GM12874 (cell line): ENCODE results near the gene ADORA3.

ENCODE experiments used
- CTCF ChIP-seq: IDR thresholded peaks from 2 replicates; pipeline ENCODE4 v1.5.1; 2011; ENCODE audit warnings: low read depth, mild to moderate bottlenecking, control low read depth, low read length, moderate library complexity; ENCODE audit not compliant: insufficient read depth

ADORA3 gene

GRCh38 chr1:111471538-111471937 is 31.9 kb downstream of the ADORA3 start:
- TF ChIP-seq CTCF: no peak

GRCh38 chr1:111471012-111471411 is 32.4 kb downstream of the ADORA3 start:
- no peak for TF ChIP-seq CTCF

- TF ChIP-seq CTCF: no peak
These were observed 32.8 kb downstream of the ADORA3 start for GRCh38 chr1:111470596-111470995.

- TF ChIP-seq CTCF: no peak
These were observed 33.9 kb downstream of the ADORA3 start for GRCh38 chr1:111469539-111469938.

- TF ChIP-seq CTCF: no peak
These were observed 34.7 kb downstream of the ADORA3 start for GRCh38 chr1:111468717-111469100.

- TF ChIP-seq CTCF: no peak
These were observed 35.3 kb downstream of the ADORA3 start for GRCh38 chr1:111467865-111468716.

- TF ChIP-seq CTCF: no peak
These were observed 37.0 kb downstream of the ADORA3 start for GRCh38 chr1:111466480-111466879.

- TF ChIP-seq CTCF: no peak
These were observed 37.7 kb downstream of the ADORA3 start for GRCh38 chr1:111465754-111466153.
